Hepatocyte (in vitro differentiated cells): ENCODE results near the gene NPM1. TPM values are rescaled to one million over a fixed set of nuclear protein-coding genes. Genes with fewer than 3 reads are reported as not detected.
"Not testable (repeated sequence)": the region's sequence is repeated elsewhere in the genome, so short reads cannot be mapped to it uniquely, and the experiment has no call there.

ENCODE experiments used
- DNase-seq: peaks from one replicate; pipeline ENCODE4 v3.0.0-alpha.2; 2016; ENCODE audit warnings: low spot score
- H2AFZ ChIP-seq: fragments of 200-600 bp; sonication (generic); 2 replicates; pipeline ENCODE4 v1.6.0; 2016; ENCODE audit warnings: antibody characterized with exemption, mild to moderate bottlenecking
- H3K27ac ChIP-seq: fragments of 200-600 bp; sonication (generic); 2 replicates; pipeline ENCODE4 v1.5.1; 2016; ENCODE audit warnings: mild to moderate bottlenecking
- H3K27me3 ChIP-seq: fragments of 200-600 bp; sonication (generic); 2 replicates; pipeline ENCODE4 v1.6.1; 2016
- H3K36me3 ChIP-seq: fragments of 200-600 bp; sonication (generic); replicated peaks from 2 replicates; pipeline ENCODE4 v1.5.1; 2016; ENCODE audit warnings: low read depth; ENCODE audit not compliant: insufficient read depth
- H3K4me1 ChIP-seq: fragments of 200-600 bp; sonication (generic); 2 replicates; pipeline ENCODE4 v1.5.1; 2016; ENCODE audit warnings: mild to moderate bottlenecking, moderate library complexity; ENCODE audit not compliant: insufficient read depth
- H3K4me2 ChIP-seq: fragments of 200-600 bp; sonication (generic); 2 replicates; pipeline ENCODE4 v1.6.0; 2016
- H3K4me3 ChIP-seq: fragments of 200-600 bp; sonication (generic); 2 replicates; pipeline ENCODE4 v1.5.1; 2016; ENCODE audit warnings: mild to moderate bottlenecking
- H3K79me2 ChIP-seq: fragments of 200-600 bp; sonication (generic); 2 replicates; pipeline ENCODE4 v1.6.0; 2017; ENCODE audit warnings: mild to moderate bottlenecking
- H3K9me2 ChIP-seq: fragments of 200-600 bp; sonication (generic); replicated peaks from 2 replicates; pipeline ENCODE4 v1.6.0; 2017; ENCODE audit warnings: mild to moderate bottlenecking; ENCODE audit not compliant: insufficient read depth
- H3K9me3 ChIP-seq: fragments of 200-600 bp; sonication (generic); 2 replicates; pipeline ENCODE4 v1.5.1; 2016; ENCODE audit warnings: low read depth, mild to moderate bottlenecking
- H4K20me1 ChIP-seq: fragments of 200-600 bp; sonication (generic); 2 replicates; pipeline ENCODE4 v1.6.0; 2016; ENCODE audit warnings: mild to moderate bottlenecking; ENCODE audit not compliant: insufficient read depth, poor library complexity, severe bottlenecking
- EZH2 ChIP-seq: fragments of 200-600 bp; sonication (generic); IDR thresholded peaks from 2 replicates; pipeline ENCODE4 v1.6.1; 2016; ENCODE audit warnings: antibody characterized with exemption, mild to moderate bottlenecking, borderline replicate concordance
- EZH2phosphoT487 ChIP-seq: fragments of 200-600 bp; sonication (generic); IDR thresholded peaks from one replicate; pipeline ENCODE4 v1.6.1; 2018; ENCODE audit warnings: antibody characterized with exemption, mild to moderate bottlenecking, low read depth, moderate library complexity; ENCODE audit not compliant: unreplicated experiment, severe bottlenecking
- WGBS: methylation state at CpG from one replicate; pipeline ENCODE4 v1.1.6; 2016; ENCODE audit warnings: low lambda C conversion rate; ENCODE audit errors: missing lambda C conversion rate; 5-methylcytosine and 5-hydroxymethylcytosine counted together
- polyA plus RNA-seq: library from polyadenylated mRNA; unstranded; fragments of >200 nt; fragmentation: Nextera tagmentation; extraction: Ambion mirVana; gene quantifications from 2 replicates; pipeline ENCODE4 v1.2.1, GENCODE V29; 2016
- total RNA-seq: library from RNA; depleted of rRNA; stranded (reverse); fragments of >200 nt; gene quantifications from 2 replicates; pipeline ENCODE4 v1.2.3, GENCODE V29; 2014
- TF ChIP-seq, protein P1 (sequence below): fragments of 200-600 bp; sonication (generic); IDR thresholded peaks from 2 replicates; pipeline ENCODE4 v1.5.1; 2016; ENCODE audit warnings: antibody characterized with exemption, mild to moderate bottlenecking; ENCODE audit not compliant: poor library complexity

The NPM1 gene
- total and polyA plus RNA-seq, 2 experiments from 2014 or later: 443 to 1,088 TPM

DNA sequence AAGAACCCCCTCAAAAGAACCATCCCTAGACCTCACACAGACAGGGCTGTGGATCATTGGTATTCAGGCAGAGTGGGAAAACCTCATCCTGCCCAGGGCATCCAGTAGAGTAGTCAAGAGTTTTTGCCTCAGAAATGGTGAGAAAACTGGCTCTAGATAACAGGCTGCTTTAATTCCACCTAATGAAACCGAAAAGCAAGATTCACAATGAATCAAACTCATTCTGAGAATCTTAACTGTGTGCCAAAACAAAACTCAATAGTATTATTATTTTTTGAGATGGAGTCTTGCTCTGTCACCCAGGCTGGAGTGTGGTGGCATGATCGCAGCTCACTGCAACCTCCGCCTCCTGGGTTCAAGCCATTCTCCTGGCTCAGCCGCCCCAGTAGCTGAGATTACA lies 17.8 kb upstream of the NPM1 start:
- Histone ChIP-seq H4K20me1 (no peaks in the 10 kb centered on the region), H2AFZ (no peak overlapping the region), H3K36me3 (no peaks in the 10 kb centered on the region), H3K4me1 (no peaks in the 10 kb centered on the region), H3K27me3 (no peaks in the 10 kb centered on the region), H3K4me2 (no peak overlapping the region), H3K27ac (no peak overlapping the region), H3K79me2 (no peaks in the 10 kb centered on the region), H3K9me3 (no peaks in the 10 kb centered on the region), H3K9me2 (no peaks in the 10 kb centered on the region), H3K4me3 (no peak overlapping the region)
- WGBS: 100% methylated on average over 4 of the region's 4 CpGs
- TF ChIP-seq EZH2phosphoT487: no peak
- TF ChIP-seq, protein P1, sequence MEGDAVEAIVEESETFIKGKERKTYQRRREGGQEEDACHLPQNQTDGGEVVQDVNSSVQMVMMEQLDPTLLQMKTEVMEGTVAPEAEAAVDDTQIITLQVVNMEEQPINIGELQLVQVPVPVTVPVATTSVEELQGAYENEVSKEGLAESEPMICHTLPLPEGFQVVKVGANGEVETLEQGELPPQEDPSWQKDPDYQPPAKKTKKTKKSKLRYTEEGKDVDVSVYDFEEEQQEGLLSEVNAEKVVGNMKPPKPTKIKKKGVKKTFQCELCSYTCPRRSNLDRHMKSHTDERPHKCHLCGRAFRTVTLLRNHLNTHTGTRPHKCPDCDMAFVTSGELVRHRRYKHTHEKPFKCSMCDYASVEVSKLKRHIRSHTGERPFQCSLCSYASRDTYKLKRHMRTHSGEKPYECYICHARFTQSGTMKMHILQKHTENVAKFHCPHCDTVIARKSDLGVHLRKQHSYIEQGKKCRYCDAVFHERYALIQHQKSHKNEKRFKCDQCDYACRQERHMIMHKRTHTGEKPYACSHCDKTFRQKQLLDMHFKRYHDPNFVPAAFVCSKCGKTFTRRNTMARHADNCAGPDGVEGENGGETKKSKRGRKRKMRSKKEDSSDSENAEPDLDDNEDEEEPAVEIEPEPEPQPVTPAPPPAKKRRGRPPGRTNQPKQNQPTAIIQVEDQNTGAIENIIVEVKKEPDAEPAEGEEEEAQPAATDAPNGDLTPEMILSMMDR: no peak
- TF ChIP-seq EZH2: no peak
- DNase-seq: no peak

- not testable (repeated sequence) for H3K79me2 ChIP-seq, H3K4me3 ChIP-seq, H3K4me2 ChIP-seq, H3K9me2 ChIP-seq, H3K36me3 ChIP-seq, H3K4me1 ChIP-seq, H4K20me1 ChIP-seq, DNase-seq, H3K27me3 ChIP-seq, H3K9me3 ChIP-seq, H2AFZ ChIP-seq, H3K27ac ChIP-seq
- 66% methylated on average over 10 of the region's 10 CpGs for WGBS
Observed at GRCh38 chr5:171370881-171371280, 16.8 kb upstream of the NPM1 start.

GRCh38 chr5:171371326-171371725 lies 16.3 kb upstream of the NPM1 start:
- TF ChIP-seq EZH2phosphoT487: no peak
- no peak for TF ChIP-seq EZH2
- TF ChIP-seq, protein P1: no peak
- no peaks in the 10 kb centered on the region for H3K79me2 ChIP-seq
- H3K27ac ChIP-seq: no peak overlapping the region
- no peaks in the 10 kb centered on the region for H4K20me1 ChIP-seq
- no peak overlapping the region for H3K4me3 ChIP-seq
- H3K4me2 ChIP-seq: no peak overlapping the region
- no peak for DNase-seq
- no peaks in the 10 kb centered on the region for H3K4me1 ChIP-seq
- no peak overlapping the region for H2AFZ ChIP-seq
- no peaks in the 10 kb centered on the region for H3K36me3 ChIP-seq
- 92% methylated on average over 13 of the region's 13 CpGs for WGBS
- no peaks in the 10 kb centered on the region for H3K27me3 ChIP-seq
- no peaks in the 10 kb centered on the region for H3K9me2 ChIP-seq
- H3K9me3 ChIP-seq: no peaks in the 10 kb centered on the region

DNA sequence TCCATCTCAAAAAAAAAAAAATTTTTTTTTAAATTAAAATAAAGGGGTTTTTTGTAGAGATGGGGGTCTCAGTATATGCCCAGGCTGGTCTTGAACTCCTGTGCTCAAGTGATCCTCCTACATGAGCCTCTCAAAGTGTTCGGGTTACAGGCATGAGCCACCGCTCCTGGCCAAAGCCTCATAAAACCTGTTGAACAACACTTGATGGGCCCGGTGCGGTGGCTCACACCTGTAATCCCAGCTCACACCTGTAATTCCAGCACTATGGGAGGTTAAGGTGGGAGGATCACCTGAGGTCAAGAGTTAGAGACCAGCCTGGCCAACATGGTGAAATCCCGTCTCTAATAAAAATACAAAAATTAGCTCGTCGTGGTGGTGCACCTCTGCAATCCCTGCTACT lies 7.7 kb upstream of the NPM1 start:
- no peak overlapping the region for H3K4me2 ChIP-seq
- no peak for DNase-seq
- no peaks in the 10 kb centered on the region for H3K79me2 ChIP-seq
- H3K9me2 ChIP-seq: no peaks in the 10 kb centered on the region
- H3K9me3 ChIP-seq: no peaks in the 10 kb centered on the region
- TF ChIP-seq, protein P1: no peak
- TF ChIP-seq EZH2 (no peak), EZH2phosphoT487 (no peak)
- WGBS: 90% methylated on average over 7 of the region's 7 CpGs
- H3K27me3 ChIP-seq: no peaks in the 10 kb centered on the region
- no peak overlapping the region for H2AFZ ChIP-seq
- H3K4me3 ChIP-seq: no peak overlapping the region
- no peaks in the 10 kb centered on the region for H3K4me1 ChIP-seq
- H3K36me3 ChIP-seq: no peaks in the 10 kb centered on the region
- H3K27ac ChIP-seq: no peak overlapping the region
- H4K20me1 ChIP-seq: no peaks in the 10 kb centered on the region

- 83% methylated on average over 9 of the region's 9 CpGs for WGBS
- not testable (repeated sequence) for H2AFZ ChIP-seq
- H3K79me2 ChIP-seq: peaks cover 16% of the 10 kb centered on the region
Observed at GRCh38 chr5:171384416-171384815, 3.2 kb upstream of the NPM1 start.

DNA sequence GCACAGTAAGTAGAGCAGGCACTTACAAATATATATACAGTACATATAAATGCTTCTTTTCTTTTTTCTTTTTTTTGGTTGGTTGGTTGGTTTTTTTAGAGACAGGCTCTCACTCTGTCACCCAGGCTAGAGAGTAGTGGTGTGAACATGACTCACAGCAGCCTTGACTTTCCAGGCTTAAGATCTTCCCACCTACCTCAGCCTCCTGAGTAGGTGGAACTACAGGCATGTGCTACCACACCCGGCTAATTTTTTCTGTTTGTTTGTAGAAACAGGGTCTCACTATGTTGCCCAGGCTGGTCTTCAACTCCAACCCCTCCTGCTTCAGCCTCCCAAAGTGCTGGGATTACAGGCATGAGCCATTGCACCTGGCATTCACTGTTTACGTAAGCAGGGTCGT lies 2.6 kb upstream of the NPM1 start:
- not testable (repeated sequence) for H3K9me2 ChIP-seq, H2AFZ ChIP-seq, H3K27ac ChIP-seq, H3K36me3 ChIP-seq, DNase-seq, H3K9me3 ChIP-seq, H3K27me3 ChIP-seq, H3K4me2 ChIP-seq, H3K4me3 ChIP-seq
- peaks cover 19% of the 10 kb centered on the region for H4K20me1 ChIP-seq
- H3K4me1 ChIP-seq: peaks cover 12% of the 10 kb centered on the region
- 75% methylated on average over 3 of the region's 3 CpGs for WGBS
- H3K79me2 ChIP-seq: peaks cover 22% of the 10 kb centered on the region

More at GRCh38 chr5:171384416-171384815, 3.2 kb upstream of the NPM1 start:
- not testable (repeated sequence) for H3K27ac ChIP-seq, H3K36me3 ChIP-seq, H3K9me3 ChIP-seq, H3K27me3 ChIP-seq, H3K4me2 ChIP-seq, H3K4me1 ChIP-seq, DNase-seq, H3K9me2 ChIP-seq, H3K4me3 ChIP-seq
- peaks cover 13% of the 10 kb centered on the region for H4K20me1 ChIP-seq
